GM21526 (cell line): ENCODE measurements around the gene ASTN2.
"Not testable (repeated sequence)": the region's sequence is repeated elsewhere in the genome, so short reads cannot be mapped to it uniquely, and the experiment has no call there.

Source experiments
- ATAC-seq: cut with Tn5 transposase; IDR thresholded peaks from one replicate; pipeline ENCODE4 v1.9.1; 2021; ENCODE audit warnings: moderate library complexity; ENCODE audit not compliant: unreplicated experiment, low FRiP score

ASTN2 gene

DNA sequence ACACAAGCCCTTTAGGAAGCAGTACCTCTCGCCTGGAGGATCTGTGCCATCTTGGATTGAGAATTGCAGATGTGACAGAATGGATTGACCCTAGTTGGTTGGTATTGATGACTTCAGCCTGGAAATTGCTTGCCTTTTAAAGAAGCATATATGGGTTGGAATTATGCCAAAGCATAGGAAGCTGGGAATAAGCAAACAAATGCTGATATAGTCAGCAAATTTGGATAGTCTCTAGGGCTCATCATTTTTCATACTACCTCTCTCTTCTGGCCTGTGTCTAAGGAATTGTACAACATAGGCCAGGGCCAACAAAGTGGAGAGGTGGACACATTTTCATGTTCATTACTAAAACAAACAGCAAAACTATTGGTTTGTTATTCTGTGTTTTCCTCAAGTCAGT is 714.6 kb downstream of the ASTN2 start:
- ATAC-seq = no peak

DNA sequence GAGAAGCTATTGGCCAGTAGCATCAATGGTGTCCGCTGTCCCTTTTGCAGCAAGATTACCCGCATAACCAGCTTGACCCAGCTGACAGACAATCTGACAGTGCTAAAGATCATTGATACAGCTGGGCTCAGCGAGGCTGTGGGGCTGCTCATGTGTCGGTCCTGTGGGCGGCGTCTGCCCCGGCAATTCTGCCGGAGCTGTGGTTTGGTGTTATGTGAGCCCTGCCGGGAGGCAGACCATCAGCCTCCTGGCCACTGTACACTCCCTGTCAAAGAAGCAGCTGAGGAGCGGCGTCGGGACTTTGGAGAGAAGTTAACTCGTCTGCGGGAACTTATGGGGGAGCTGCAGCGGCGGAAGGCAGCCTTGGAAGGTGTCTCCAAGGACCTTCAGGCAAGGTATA is 717.0 kb downstream of the ASTN2 start:
- ATAC-seq = no peak

DNA sequence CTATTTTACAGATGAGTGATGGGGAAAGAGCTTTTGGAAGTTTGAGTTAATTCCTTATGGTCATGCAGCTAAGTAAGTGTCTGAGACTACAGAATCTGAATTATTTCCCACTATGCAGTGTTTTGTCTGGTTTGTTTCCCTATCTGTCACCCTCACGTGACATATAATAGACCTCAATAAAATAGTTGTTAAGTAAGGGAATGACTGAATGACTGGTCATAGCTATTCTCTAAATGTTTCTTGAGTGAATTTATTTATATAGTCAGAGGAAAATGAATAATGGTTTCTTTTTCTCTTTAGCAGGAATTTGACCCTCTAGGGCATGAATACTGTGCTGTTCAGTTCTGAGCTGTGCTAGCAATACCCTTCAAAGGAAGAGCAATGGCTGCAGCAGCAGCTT is 717.5 kb downstream of the ASTN2 start:
- ATAC-seq = no peak

DNA sequence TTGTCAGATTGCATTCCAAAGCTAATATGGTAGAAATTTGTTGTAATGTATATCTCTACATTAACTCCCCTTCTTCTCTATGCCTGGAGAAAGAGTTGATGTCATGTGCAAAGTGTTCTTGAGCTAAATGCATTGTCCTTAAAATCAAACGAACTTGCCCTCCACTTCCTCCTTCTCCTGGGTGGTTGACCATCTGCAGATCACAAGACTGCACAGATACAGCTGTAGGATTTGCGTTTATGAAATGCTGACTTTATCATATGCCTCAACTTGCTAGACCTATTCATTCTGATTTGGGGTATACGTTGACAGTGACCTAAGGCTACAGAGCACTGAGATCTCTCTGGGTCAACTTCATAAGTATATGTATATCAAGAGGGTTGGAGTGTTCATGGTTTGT is 719.4 kb downstream of the ASTN2 start:
- no peak for ATAC-seq

DNA sequence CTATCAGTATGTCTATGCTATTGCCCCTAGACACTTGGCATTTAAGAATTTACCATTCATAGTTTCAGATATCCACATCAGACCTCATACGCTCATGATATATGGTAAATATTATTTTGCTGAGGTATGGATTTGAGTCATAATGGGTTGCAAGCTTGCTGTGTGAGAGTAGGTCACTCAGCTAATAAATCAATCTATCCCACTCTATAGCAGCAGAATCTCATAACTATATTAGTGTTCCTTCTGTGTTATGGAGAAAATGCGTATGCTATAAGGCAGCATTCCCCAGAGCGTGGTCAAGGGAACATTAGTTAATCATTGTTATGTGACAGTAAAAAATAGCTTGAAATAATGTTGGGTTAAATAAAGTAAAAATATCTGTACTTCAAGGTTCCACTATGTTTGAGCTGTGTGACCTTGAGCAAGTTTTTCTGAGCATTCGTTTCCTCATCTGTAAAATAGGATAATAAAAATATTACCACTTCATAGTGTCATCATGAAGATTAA is 720.0 kb downstream of the ASTN2 start:
- no peak for ATAC-seq

DNA sequence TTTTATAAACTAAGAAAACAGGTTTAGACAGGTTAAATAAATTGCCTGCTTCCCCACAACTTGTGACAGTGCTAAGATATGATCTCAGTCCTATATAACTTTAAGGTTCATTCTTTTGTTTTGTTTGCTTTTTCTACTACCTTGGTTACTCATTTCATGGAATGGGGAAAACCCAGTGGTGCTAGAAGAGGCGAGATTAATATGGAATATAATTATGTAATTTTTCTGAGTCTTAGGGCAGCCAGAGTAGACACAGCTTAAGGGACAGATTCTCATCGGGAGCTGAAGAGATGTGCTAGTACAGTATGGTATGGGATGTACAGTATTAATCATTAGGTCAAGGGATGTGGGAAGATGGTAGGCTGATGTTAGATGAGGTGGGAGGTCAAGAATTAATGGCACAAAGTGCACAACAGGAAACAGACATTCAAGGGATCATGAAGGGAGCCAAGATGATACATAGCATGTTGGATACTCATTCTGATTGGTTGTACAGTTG is 721.6 kb downstream of the ASTN2 start:
- ATAC-seq = no peak

DNA sequence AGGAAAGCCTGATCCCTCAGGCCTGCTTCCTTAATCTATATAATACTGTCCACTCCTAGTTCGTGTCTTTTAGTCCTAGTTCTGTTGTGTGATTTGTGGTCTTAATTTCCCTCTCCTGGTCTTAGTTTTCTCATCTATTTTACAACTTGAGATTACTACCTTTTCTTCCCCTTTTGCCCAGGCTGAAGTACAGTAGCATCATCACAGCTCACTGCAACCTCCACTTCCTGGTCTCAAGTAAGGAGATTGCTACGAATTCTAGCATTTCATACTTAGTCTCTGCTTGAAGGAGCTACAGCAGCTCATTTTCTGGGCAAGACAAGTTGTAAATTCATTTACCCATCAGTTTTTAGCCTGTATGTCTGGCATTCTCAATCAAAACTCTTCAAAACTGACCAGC is 722.2 kb downstream of the ASTN2 start:
- no peak for ATAC-seq

DNA sequence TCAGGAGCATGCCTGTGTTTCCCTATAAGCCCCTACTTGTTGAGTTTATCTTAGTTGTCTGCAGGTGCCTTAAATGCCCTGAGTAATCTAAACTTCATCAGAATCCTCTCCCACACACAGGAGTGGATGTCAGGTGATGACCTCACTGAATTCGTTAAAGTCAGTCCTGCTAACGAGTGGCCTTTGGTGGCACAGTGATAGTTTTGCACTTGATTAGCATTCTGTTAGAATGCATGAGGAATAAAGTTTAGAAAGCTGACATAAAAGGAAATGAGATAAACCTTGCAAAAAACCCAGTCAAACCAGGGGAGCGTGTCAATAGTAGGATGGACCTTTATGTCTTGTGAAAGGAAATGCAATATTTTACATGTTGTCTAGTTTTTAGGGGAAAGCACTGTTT is 723.2 kb downstream of the ASTN2 start:
- ATAC-seq = no peak

DNA sequence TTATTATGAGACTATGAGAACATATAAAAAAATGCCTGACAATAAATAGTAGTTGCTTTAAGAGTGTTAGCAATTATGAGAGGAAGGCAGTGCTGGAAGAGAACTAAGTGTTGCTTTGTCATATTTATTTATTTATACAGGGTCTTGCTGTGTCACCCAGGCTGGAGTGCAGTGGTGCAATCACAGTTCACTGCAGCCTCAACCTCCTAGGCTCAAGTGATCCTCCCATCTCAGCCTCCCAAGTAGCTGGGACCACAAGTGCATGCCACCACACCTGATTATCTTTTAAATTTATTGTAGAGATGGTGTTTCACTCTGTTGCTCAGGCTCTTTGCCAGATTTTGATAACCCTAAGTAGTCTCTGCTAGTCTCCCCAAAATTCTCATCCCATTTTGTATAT is 724.1 kb downstream of the ASTN2 start:
- ATAC-seq = not testable (repeated sequence)

DNA sequence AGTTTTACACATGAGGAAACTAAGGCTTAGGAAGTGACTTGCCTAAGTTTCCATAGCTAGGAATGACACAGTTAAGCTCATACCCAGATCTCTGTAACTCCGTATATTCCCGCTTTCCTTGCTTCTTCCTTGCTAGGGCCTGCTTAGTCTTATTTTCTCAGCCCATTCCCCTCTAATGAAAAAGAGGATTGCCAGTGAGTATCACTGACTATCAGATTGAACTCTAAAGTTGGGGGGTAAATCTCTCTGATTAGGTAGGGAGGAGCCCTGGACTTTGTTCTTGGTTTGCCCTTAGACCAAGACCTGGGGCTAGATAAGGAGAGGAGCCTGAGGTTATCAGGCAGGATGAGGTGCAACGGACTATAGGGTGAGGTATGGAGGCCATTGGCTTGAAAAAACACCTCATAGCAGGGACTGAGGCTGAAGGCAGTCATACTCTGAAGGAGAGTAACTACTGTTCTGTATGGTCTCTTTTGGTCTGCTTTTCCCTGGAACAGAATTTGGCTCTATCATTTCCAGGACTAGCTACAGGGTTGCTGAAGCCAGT is 725.3 kb downstream of the ASTN2 start:
- ATAC-seq = no peak

DNA sequence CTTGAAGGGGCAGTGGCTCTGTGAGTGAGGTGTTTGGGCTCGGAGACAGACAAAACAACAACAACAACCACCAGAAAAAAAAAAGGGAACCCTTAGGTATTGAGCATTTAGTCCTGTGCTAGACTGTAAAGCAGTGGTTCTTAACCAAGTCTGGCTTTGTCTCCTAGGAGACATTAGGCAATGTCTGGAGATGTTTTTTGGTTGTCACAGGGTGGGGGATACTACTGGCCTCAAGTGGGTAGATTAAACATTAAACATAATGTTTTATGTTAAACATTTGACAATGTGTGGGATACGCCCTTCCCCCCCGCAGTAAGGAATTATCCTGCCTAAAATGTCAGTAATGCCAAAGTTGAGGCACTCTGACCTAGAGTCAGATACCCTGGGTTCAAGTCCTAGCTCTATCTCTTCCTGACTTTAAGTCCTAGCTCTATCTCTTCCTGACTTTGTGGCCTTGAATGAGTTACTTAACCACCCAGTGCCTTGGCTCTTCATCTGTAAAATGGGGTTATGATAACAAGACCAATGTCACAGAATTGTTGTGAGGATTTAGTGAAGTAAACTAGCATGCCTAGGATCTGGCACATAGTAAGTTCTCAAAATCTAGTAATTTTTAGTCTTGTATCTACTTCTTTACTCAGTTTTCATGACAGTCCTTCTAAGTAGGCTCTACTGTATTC is 725.9 kb downstream of the ASTN2 start:
- ATAC-seq = no peak

DNA sequence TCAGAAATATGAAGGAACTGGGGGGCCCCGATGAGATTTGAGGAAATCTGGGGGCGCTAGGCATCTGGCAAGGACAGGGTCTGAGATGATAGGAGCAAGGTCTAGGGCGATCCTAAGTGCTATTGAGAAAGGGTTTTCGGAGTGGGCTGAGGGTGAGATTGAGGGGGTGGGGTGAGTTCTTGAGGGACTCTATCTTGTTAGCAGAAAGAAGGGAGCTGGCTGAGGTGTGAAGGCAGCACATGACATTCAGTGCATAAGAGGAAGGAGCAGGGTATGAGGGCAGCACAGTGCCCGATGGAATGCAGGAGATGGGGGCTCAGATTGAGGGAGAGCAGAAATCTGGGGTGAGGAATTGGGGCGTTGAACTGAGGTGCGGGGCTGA is 727.1 kb downstream of the ASTN2 start:
- no peak for ATAC-seq

DNA sequence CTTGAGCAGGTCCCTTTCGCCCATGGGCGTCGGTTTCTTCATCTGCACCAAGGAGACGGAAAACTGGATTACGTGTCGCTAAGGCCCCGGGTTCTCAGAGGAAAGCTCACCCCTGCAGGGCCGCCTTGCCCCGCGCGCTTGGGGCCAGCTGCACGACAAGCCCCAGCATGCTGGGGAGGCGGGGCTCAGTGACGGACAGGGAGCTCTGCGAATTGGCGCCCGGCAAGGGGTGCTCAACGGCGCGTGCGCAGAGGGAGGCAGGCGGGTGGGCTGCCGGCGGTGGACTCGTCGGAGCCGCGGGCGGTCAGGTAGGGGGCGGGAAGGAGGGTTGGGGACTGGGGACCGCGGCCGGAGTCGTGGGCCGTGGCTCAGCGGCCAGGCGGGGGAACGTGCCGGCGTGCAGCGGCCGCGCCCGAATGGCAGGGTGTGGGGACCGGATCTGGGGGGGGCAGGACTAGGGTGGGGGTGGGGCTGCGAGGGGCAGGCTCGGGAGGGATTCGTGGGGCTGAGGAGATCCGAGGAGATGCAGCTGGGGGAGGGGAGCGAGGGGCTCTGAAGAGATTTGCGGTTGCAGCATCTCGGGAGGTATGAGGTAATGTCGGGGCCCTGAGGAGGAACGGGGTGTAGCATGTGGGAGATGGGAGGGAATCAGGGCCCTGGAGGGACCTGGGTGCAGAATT is 727.6 kb downstream of the ASTN2 start, which contains the start of gene TRIM32:
Gene TRIM32, plus strand, starts transcription at position 232 of the 680 bp plus-strand sequence. CDS start 10,438 bp downstream, outside the sequence.
- ATAC-seq = peak; percentile 98

DNA sequence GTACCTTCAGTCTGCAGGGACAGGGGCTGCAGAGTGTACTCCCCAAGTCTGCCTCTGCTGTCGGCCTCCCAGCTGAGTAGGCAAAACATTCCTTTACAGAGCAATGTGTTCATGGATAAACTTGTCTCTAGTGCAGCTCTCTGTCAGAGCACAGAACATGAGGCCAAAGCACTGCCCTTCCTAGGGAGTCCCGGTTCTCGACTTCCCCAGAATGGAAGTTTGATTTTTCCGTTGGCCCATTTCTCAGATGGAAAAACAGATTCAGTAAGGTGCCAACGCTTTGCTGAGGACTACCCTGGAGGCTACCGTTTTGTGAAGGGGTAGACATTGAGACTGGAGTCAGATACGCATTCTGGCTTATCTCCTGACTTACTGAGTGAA is 728.2 kb downstream of the ASTN2 start:
- peak; percentile 39 for ATAC-seq

DNA sequence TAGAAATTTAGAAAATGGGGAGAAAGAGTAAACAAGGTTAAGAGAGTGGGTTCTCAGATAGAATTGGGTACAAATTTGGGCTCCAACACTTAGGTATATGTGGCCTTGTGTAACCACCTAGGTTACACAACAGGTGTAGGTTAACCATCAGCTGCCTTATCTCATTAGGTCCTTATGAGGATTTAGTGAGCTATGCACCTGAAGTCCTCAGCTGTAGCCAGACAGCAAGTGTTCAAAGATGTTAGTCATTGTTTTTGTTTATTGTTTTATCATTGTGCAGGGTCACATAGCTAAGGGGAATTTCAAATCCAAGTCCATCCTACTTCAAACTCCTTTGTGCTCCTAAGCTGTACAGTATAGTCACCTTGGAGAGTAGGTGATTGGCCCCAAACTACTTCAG is 728.7 kb downstream of the ASTN2 start:
- no peak for ATAC-seq

DNA sequence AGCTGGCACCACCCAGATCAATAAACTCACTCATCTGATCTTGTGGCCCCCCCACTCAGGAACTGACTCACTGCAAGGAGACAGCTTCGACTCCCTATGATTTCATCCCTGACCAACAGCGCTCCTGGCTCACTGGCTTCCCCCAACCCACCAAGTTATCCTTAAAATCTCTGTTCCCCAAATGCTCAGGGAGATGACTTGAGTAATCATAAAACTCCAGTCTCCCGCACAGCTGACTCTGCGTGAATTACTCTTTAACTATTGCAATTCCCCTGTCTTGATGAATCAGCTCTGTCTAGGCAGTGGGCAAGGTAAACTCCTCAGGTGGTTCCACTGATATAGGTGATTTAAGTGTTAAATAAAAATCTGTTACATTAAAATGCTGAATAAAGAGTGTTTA is 729.7 kb downstream of the ASTN2 start:
- no peak for ATAC-seq

DNA sequence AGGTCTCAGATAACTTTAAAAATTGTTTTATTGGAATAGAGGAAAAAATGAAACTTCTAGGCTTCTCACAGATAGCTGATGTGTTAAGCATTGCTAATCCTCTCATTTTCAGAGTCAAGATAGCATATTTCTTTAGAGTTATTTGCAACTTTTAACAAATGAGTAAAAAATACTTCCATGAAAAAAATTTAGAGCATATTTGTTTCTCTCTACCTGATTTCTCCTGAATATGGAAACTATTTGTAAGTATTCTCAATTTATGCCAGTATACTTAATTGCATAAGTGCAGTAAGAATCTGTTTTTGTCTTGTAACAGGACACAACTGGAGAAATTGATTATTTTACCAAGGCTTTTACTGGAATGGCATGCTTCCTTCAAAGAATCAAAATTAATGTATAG is 731.3 kb downstream of the ASTN2 start:
- no peak for ATAC-seq

DNA sequence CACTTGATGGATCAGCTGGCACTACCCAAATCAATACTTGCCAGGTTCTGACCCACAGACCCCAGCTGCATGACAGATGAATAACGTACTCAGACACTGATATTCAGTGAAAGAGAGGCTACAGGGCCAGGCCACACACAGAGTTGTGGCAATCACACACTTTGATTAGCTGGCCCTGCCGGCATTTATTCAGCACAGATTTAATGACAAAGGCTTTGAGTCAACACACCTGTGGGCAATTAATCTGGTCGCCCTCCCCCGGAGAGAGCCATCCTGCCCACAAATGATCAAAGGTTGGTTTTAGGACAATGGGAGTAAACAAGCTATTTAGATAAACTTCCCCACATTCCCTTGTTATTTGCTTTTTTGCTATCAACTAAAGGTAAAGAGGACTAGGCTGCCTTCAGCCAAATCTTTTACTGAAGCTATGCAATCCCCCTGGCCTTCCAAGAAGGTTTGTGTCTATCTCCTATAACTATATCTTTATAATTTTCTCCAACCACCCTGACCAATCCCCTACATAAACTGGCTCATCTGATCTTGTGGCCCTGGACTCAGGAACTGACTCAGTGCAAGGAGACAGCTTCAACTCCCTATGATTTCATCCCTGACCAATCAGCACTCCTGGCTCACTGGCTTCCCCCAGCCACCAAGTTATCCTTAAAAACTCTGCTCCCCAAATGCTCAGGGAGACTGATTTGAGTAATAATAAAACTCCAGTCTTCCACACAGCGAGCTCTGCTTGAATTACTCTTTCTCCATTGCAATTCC is 740.5 kb downstream of the ASTN2 start:
- no peak for ATAC-seq

DNA sequence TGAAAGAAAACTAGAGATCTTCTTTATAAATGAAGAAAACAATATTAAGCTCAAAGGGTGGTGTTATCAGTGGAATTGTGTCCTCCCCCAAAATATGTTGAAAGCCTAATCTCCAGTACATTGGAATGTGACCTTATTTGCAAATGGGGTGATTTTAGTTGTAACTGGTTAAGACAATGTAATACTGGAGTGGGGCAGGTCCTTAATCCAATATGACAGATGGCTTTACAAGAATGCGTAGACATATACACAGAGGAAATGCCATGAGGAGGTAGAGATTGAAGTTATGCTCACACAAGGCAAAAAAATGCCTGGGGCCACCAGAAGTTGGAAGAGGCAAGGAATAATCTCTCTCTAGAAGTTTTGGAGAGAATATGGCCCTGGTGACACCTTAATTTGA is 741.5 kb downstream of the ASTN2 start:
- no peak for ATAC-seq

DNA sequence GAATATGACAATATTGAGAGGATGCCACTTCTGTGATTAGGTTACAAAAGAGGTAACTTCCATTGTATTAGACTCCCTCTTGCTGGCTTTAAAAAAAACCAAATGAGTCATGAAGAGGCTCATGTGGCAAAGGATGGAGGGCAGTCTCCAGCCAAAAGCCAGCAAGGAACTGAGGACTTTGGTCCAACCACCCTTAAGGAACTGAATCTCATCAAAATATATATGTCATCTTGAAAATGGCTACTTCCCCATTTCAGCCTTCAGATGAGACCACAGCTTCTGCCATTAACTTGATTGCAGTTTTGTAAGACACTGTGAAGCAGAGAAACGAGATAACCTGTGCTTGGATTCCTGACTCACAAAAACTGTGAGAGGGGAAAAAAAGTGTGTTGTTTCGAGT is 743.3 kb downstream of the ASTN2 start:
- no peak for ATAC-seq
